ENCODE data around the gene FAM118A.

- no peak for TF ChIP-seq CTCF (IDR thresholded peaks at IDR 0.05)
- TF ChIP-seq POLR2A (IDR thresholded peaks at IDR 0.05): no peak
These were observed 19.2 kb downstream of the FAM118A start for GRCh38 chr22:45328822-45329529.
